ENCODE results near the gene FREM2. TPM values are rescaled to one million over a fixed set of nuclear protein-coding genes. Genes with fewer than 3 reads are reported as not detected.

The FREM2 gene
- total RNA-seq, 1 donor from 2014 or later: not detected

GRCh38 chr13:38849315-38849714, 162.4 kb downstream of the FREM2 start:
- no peaks in the 10 kb centered on the region for H3K9me3 ChIP-seq (replicated peaks)
- H3K27me3 ChIP-seq (ENCODE audit: low read depth): peaks cover 19% of the 10 kb centered on the region
- H3K4me3 ChIP-seq: no peak overlapping the region
- no peak for DNase-seq
- TF ChIP-seq CTCF (IDR thresholded peaks at IDR 0.05; ENCODE audit: borderline replicate concordance): no peak
- intact Hi-C loops (cut with micrococcal nuclease): no loop called here
- H3K4me1 ChIP-seq: no peaks in the 10 kb centered on the region
- H3K27ac ChIP-seq (replicated peaks): no peak overlapping the region
- H3K36me3 ChIP-seq: no peaks in the 10 kb centered on the region

DNA sequence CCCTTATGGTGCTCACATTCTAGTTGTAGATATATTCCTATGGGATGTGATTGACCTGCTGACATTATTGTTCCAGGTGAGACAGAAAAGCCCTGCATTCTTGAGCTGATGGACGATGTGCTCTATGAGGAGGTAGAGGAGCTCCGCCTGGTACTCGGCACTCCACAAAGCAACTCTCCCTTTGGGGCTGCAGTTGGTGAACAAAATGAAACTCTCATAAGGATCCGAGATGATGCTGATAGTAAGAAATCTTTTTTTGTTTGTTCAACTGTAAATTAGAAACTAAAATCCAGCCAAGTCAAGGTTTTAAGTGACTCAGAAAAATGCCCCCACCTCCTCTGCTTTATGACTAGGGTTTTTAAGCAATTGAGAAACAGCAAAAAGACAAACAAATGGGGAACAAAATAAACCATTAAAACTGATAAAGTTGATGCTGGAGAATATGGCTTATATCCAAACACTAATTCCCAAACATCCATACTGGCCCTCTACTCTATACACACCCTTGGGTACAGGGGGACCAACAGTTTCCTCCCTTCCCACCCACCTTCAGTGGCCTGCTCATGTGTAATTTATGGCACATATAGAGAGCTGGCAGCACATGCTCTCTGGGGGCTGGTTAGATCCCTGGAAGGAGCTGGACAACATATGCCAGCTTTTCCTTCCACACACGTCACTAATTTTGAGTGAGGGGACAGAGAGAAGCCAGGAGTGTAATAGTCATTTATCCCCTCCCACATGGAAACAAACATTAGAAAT, 164.2 kb downstream of the FREM2 start:
- Histone ChIP-seq H3K36me3 (no peaks in the 10 kb centered on the region), H3K9me3 (replicated peaks) (no peaks in the 10 kb centered on the region), H3K4me3 (no peak overlapping the region), H3K27me3 (ENCODE audit: low read depth) (peaks cover 19% of the 10 kb centered on the region), H3K4me1 (no peaks in the 10 kb centered on the region), H3K27ac (replicated peaks) (no peak overlapping the region)
- no peak for TF ChIP-seq CTCF (IDR thresholded peaks at IDR 0.05; ENCODE audit: borderline replicate concordance)
- intact Hi-C loops (cut with micrococcal nuclease): no loop called here
- DNase-seq: no peak

GRCh38 chr13:38854226-38854625, 167.3 kb downstream of the FREM2 start:
- Histone ChIP-seq H3K4me3 (no peak overlapping the region), H3K9me3 (replicated peaks) (no peaks in the 10 kb centered on the region), H3K27me3 (ENCODE audit: low read depth) (peaks cover 12% of the 10 kb centered on the region), H3K4me1 (no peaks in the 10 kb centered on the region), H3K36me3 (no peaks in the 10 kb centered on the region), H3K27ac (replicated peaks) (no peak overlapping the region)
- no peak for DNase-seq
- TF ChIP-seq CTCF (IDR thresholded peaks at IDR 0.05; ENCODE audit: borderline replicate concordance): no peak
- intact Hi-C loops (cut with micrococcal nuclease): no loop called here

- no peaks in the 10 kb centered on the region for H3K9me3 ChIP-seq (replicated peaks)
- no peaks in the 10 kb centered on the region for H3K36me3 ChIP-seq
- no peak for TF ChIP-seq CTCF (IDR thresholded peaks at IDR 0.05; ENCODE audit: borderline replicate concordance)
- DNase-seq: no peak
- H3K4me3 ChIP-seq: no peak overlapping the region
- no peaks in the 10 kb centered on the region for H3K4me1 ChIP-seq
- intact Hi-C loops (cut with micrococcal nuclease): no loop called here
- no peaks in the 10 kb centered on the region for H3K27me3 ChIP-seq (ENCODE audit: low read depth)
- H3K27ac ChIP-seq (replicated peaks): no peak overlapping the region
These were observed 169.2 kb downstream of the FREM2 start for GRCh38 chr13:38856065-38856464.

DNA sequence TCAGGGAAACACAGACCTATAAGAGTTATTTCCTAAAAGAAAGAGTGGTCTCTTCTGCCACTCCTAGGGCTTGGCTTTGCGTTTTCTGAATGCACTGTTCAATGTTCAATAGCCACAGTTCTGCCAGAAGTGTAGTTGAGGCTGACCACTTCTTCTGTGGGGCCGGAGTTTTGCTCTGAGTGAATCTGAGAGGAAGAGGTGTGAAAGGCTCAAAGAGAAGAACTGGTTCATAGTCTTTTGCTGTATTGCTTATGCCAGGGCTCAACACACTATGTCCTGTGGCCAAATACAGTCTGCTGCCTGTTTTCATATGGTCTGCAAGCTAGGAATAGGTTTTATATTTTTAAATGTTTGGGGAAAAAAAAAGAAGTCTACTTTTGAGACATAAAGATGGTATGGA, 175.6 kb downstream of the FREM2 start:
- Histone ChIP-seq H3K9me3 (replicated peaks) (no peaks in the 10 kb centered on the region), H3K4me1 (no peaks in the 10 kb centered on the region), H3K27ac (replicated peaks) (no peak overlapping the region), H3K36me3 (no peaks in the 10 kb centered on the region), H3K27me3 (ENCODE audit: low read depth) (peaks cover 5% of the 10 kb centered on the region), H3K4me3 (no peak overlapping the region)
- no peak for TF ChIP-seq CTCF (IDR thresholded peaks at IDR 0.05; ENCODE audit: borderline replicate concordance)
- intact Hi-C loops (cut with micrococcal nuclease): no loop called here
- DNase-seq: no peak

All from left ventricle myocardium inferior (tissue), 1 donor.